ENCODE results near the gene SLC41A1.

The SLC41A1 gene

GRCh38 chr1:205782627-205783432 is 30.2 kb downstream of the SLC41A1 start:
- Histone ChIP-seq H3F3A (ENCODE audit: insufficient read depth, low read length) (no peaks in the 10 kb centered on the region), H3K27ac (ENCODE audit: low read length) (no peak overlapping the region), H3K9me3 (replicated peaks; ENCODE audit: insufficient read depth, low read length) (no peaks in the 10 kb centered on the region), H3K4me2 (ENCODE audit: low read depth, low read length) (no peak overlapping the region), H3K4me3 (ENCODE audit: low read length) (no peak overlapping the region), H3K36me3 (replicated peaks; ENCODE audit: insufficient read depth, low read length) (no peaks in the 10 kb centered on the region), H3K79me2 (ENCODE audit: low read length) (no peaks in the 10 kb centered on the region), H3K9me2 (replicated peaks; ENCODE audit: insufficient read depth, low read length) (no peaks in the 10 kb centered on the region), H2AFZ (ENCODE audit: low read length) (no peak overlapping the region), H3K9ac (ENCODE audit: low read length) (no peak overlapping the region), H3K4me1 (ENCODE audit: low read length) (no peaks in the 10 kb centered on the region), H4K20me1 (ENCODE audit: insufficient read depth, low read length) (no peaks in the 10 kb centered on the region), H3K27me3 (replicated peaks; ENCODE audit: insufficient read depth, low read length) (no peaks in the 10 kb centered on the region)
- TF ChIP-seq CTCF (IDR thresholded peaks at IDR 0.05; ENCODE audit: low read length) (no peak), EZH2 (optimal IDR thresholded peaks at IDR 0.05; ENCODE audit: low read depth, low read length) (no peak), EZH2phosphoT487 (IDR thresholded peaks at IDR 0.05; ENCODE audit: low read length) (no peak)
- DNase-seq = no peak

- H3K9me3 ChIP-seq (replicated peaks; ENCODE audit: insufficient read depth, low read length) = no peaks in the 10 kb centered on the region
- H3K4me2 ChIP-seq (ENCODE audit: low read depth, low read length) = no peak overlapping the region
- H3K4me1 ChIP-seq (ENCODE audit: low read length) = peaks cover 5% of the 10 kb centered on the region; the same call in 1 of the 2 replicates
- TF ChIP-seq EZH2 (optimal IDR thresholded peaks at IDR 0.05; ENCODE audit: low read depth, low read length) = no peak
- TF ChIP-seq EZH2phosphoT487 (IDR thresholded peaks at IDR 0.05; ENCODE audit: low read length) = no peak
- TF ChIP-seq CTCF (IDR thresholded peaks at IDR 0.05; ENCODE audit: low read length) = no peak
- no peak overlapping the region for H3K9ac ChIP-seq (ENCODE audit: low read length)
- no peak overlapping the region for H3K27ac ChIP-seq (ENCODE audit: low read length)
- no peak for DNase-seq
- H2AFZ ChIP-seq (ENCODE audit: low read length) = no peak overlapping the region
- H3K9me2 ChIP-seq (replicated peaks; ENCODE audit: insufficient read depth, low read length) = no peaks in the 10 kb centered on the region
- H3K27me3 ChIP-seq (replicated peaks; ENCODE audit: insufficient read depth, low read length) = no peaks in the 10 kb centered on the region; the same call in 1 of the 2 replicates
- no peaks in the 10 kb centered on the region for H3F3A ChIP-seq (ENCODE audit: insufficient read depth, low read length)
- H3K4me3 ChIP-seq (ENCODE audit: low read length) = no peak overlapping the region
- no peaks in the 10 kb centered on the region for H3K36me3 ChIP-seq (replicated peaks; ENCODE audit: insufficient read depth, low read length)
- H4K20me1 ChIP-seq (ENCODE audit: insufficient read depth, low read length) = no peaks in the 10 kb centered on the region
- H3K79me2 ChIP-seq (ENCODE audit: low read length) = no peaks in the 10 kb centered on the region
These were observed 32.7 kb downstream of the SLC41A1 start for GRCh38 chr1:205780335-205780734.

- Histone ChIP-seq H3K79me2 (ENCODE audit: low read length) (no peaks in the 10 kb centered on the region), H3K36me3 (replicated peaks; ENCODE audit: insufficient read depth, low read length) (no peaks in the 10 kb centered on the region), H3K4me3 (ENCODE audit: low read length) (no peak overlapping the region), H4K20me1 (ENCODE audit: insufficient read depth, low read length) (no peaks in the 10 kb centered on the region), H3K9ac (ENCODE audit: low read length) (no peak overlapping the region), H3K4me1 (ENCODE audit: low read length) (peaks cover 9% of the 10 kb centered on the region; the same call in 1 of the 2 replicates), H2AFZ (ENCODE audit: low read length) (no peak overlapping the region), H3K27me3 (replicated peaks; ENCODE audit: insufficient read depth, low read length) (peaks cover 6% of the 10 kb centered on the region; the same call in 1 of the 2 replicates), H3K9me2 (replicated peaks; ENCODE audit: insufficient read depth, low read length) (no peaks in the 10 kb centered on the region), H3K9me3 (replicated peaks; ENCODE audit: insufficient read depth, low read length) (no peaks in the 10 kb centered on the region), H3F3A (ENCODE audit: insufficient read depth, low read length) (peaks cover 6% of the 10 kb centered on the region; the same call in 1 of the 2 replicates), H3K27ac (ENCODE audit: low read length) (no peak overlapping the region), H3K4me2 (ENCODE audit: low read depth, low read length) (no peak overlapping the region)
- DNase-seq = no peak
- no peak for TF ChIP-seq CTCF (IDR thresholded peaks at IDR 0.05; ENCODE audit: low read length)
- no peak for TF ChIP-seq EZH2 (optimal IDR thresholded peaks at IDR 0.05; ENCODE audit: low read depth, low read length)
- TF ChIP-seq EZH2phosphoT487 (IDR thresholded peaks at IDR 0.05; ENCODE audit: low read length) = no peak
These were observed 35.0 kb downstream of the SLC41A1 start for GRCh38 chr1:205777994-205778393.
